Measurements from ENCODE around the gene EIF2AK3. TPM values are rescaled to one million over a fixed set of nuclear protein-coding genes. Genes with fewer than 3 reads are reported as not detected.

Gene EIF2AK3
- polyA plus RNA-seq, 2 of the 4 experiments (the other 2 are of a cell fraction): 11.0 to 17.5 TPM

DNA sequence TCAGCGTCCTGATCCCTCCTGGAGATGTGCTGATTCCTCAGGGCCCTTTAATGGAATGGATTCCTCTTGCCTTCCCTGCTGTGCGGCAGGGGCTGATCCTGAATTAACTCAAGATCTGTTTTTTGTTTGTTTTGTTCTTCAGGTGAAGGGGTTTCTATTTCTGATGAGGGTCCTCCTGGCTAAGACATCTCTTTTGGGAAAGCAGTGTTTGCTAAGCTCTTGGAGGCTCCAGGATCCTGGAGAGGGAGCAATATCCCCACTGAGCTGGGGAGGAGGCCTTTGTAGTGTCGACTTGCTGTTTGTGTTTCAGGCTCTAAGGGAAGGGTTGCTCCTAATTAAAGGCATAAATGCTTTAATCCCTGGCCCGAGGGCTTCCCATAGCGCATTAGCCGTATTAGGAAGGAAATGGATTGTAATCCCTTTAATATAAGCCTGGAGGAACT, 109.5 kb downstream of the EIF2AK3 start:
- Histone ChIP-seq H3K4me3 (no peak overlapping the region), H3K4me1 (no peaks in the 10 kb centered on the region), H3K4me2 (no peak overlapping the region), H3K27ac (no peak overlapping the region), H3K9me3 (no peaks in the 10 kb centered on the region)
- ChIA-PET POLR2A (no interaction called here), CTCF (no interaction called here)
- no peak for TF ChIP-seq EHMT2 (IDR thresholded peaks at IDR 0.05; ENCODE audit: low read depth)
- DNase-seq (ENCODE audit: low read depth in 1 of 2, low spot score in 1 of 2): no peak
- WGBS (ENCODE audit: missing lambda C conversion rate): 42% methylated on average over 6 of the region's 6 CpGs
- ATAC-seq: no peak
- FAIRE-seq: no peak

Other genes starting within 250 kb of the EIF2AK3 start
- 0.03 TPM in 1 of 2 replicates, not detected in the other for gene FOXI3, start 174.8 kb downstream of the EIF2AK3 start, polyA plus RNA-seq (2011; rRNA removed)
- gene FOXI3, start 174.8 kb downstream of the EIF2AK3 start, polyA plus RNA-seq (2017; fragmentation: RNase III; extraction: RNeasy Plus Mini Kit Qiagen cat#74134 plus additional on column Dnase treatment): not detected in 3 replicates
- gene RPIA, start 64.2 kb upstream of the EIF2AK3 start, polyA plus RNA-seq (2011; rRNA removed): 19.1 and 27.0 TPM in 2 replicates
- gene RPIA, start 64.2 kb upstream of the EIF2AK3 start, polyA plus RNA-seq (2017; fragmentation: RNase III; extraction: RNeasy Plus Mini Kit Qiagen cat#74134 plus additional on column Dnase treatment): 21.1 to 25.2 TPM (median 23.3 TPM) in 3 replicates

Measured in A549 (cell line).